ENCODE measurements around the gene ATE1. TPM values are rescaled to one million over a fixed set of nuclear protein-coding genes. Genes with fewer than 3 reads are reported as not detected.

Gene ATE1
- total RNA-seq, 1 experiment from 2014 or later: 27.8 TPM

GRCh38 chr10:121694966-121695643, 232.7 kb downstream of the ATE1 start:
- Histone ChIP-seq H3K9me3 (replicated peaks) (peaks cover 6% of the 10 kb centered on the region), H3K4me1 (peaks cover 12% of the 10 kb centered on the region), H3K4me3 (no peak overlapping the region), H3K27ac (no peak overlapping the region), H3K36me3 (no peaks in the 10 kb centered on the region), H3K27me3 (no peaks in the 10 kb centered on the region)
- DNase-seq: peak; percentile 62 to 74

GRCh38 chr10:121694327-121694965, 233.4 kb downstream of the ATE1 start:
- H3K27me3 ChIP-seq: no peaks in the 10 kb centered on the region
- no peak for DNase-seq
- H3K4me3 ChIP-seq: no peak overlapping the region
- H3K27ac ChIP-seq: no peak overlapping the region
- H3K9me3 ChIP-seq (replicated peaks): peaks cover 1% of the 10 kb centered on the region
- no peaks in the 10 kb centered on the region for H3K36me3 ChIP-seq
- peaks cover 12% of the 10 kb centered on the region for H3K4me1 ChIP-seq

- no peaks in the 10 kb centered on the region for H3K9me3 ChIP-seq (replicated peaks)
- no peaks in the 10 kb centered on the region for H3K36me3 ChIP-seq
- no peak overlapping the region for H3K27ac ChIP-seq
- peaks cover 12% of the 10 kb centered on the region for H3K4me1 ChIP-seq
- no peaks in the 10 kb centered on the region for H3K27me3 ChIP-seq
- no peak overlapping the region for H3K4me3 ChIP-seq
- no peak for DNase-seq
Observed at GRCh38 chr10:121692626-121693025, 235.2 kb downstream of the ATE1 start.

GRCh38 chr10:121690970-121691369, 236.9 kb downstream of the ATE1 start:
- Histone ChIP-seq H3K36me3 (no peaks in the 10 kb centered on the region), H3K27ac (no peak overlapping the region), H3K4me3 (no peak overlapping the region), H3K4me1 (peaks cover 12% of the 10 kb centered on the region), H3K9me3 (replicated peaks) (no peaks in the 10 kb centered on the region), H3K27me3 (no peaks in the 10 kb centered on the region)
- no peak for DNase-seq

Other genes starting within 250 kb of the ATE1 start
- gene NSMCE4A, start 47.2 kb upstream of the ATE1 start, total RNA-seq (2014; rRNA removed; shearing (Covaris generic)): 85.3 and 87.2 TPM in 2 replicates
- gene TACC2, start 61.1 kb upstream of the ATE1 start, total RNA-seq (2014; rRNA removed; shearing (Covaris generic)): 25.9 and 30.5 TPM in 2 replicates

Data from SJCRH30 (cell line).